ENCODE data around the gene LMF1.
"Not testable (repeated sequence)": the region's sequence is repeated elsewhere in the genome, so short reads cannot be mapped to it uniquely, and the experiment has no call there.

The LMF1 gene

GRCh38 chr16:839643-840408 lies 131.0 kb downstream of the LMF1 start:
- DNase-seq: no peak

- no peak for DNase-seq
Measured at GRCh38 chr16:838741-839140, 132.0 kb downstream of the LMF1 start.

- DNase-seq: not testable (repeated sequence)
Measured at GRCh38 chr16:836822-837221, 134.0 kb downstream of the LMF1 start.

DNA sequence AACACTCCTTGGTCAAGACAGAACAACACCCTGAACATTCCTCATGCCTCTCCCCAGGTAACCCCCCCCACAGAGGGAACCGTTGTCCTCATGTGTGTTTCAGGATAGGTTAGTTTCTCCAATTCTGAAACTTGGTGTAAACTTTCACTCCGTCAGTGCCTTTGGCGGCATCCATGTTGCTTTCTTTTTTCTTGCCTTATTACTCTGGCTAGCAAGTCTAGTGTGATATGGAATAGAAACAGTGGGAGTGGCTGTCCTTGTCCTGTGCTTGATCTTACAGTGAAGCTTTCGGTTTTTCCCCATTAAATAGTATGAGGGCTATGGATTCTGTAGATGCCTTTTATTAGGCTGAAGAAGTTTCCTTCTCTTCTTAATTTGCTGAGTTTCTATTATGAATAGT lies 134.6 kb downstream of the LMF1 start:
- DNase-seq: no peak

- no peak for DNase-seq
Measured at GRCh38 chr16:835373-835772, 135.4 kb downstream of the LMF1 start.

DNA sequence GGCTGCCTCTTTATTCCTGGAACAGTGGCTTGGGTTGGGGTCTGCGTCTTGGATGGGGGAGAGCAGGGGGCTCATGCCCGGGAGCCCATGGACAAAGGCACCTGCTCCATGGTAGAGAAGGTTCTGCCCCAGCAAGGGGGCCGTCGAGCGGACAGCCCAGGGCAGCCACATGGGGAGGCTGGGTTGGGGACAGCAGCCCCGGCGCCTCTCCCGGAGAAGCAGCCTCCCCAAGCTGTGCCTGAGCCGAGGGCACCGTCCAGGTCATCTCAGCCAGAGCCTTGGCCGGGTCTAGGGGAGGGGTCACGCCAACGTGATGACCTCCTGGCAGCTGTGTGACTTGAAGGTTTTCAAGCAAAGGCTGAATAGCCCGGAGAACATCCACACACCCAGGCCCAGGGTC lies 137.4 kb downstream of the LMF1 start:
- no peak for DNase-seq

DNA sequence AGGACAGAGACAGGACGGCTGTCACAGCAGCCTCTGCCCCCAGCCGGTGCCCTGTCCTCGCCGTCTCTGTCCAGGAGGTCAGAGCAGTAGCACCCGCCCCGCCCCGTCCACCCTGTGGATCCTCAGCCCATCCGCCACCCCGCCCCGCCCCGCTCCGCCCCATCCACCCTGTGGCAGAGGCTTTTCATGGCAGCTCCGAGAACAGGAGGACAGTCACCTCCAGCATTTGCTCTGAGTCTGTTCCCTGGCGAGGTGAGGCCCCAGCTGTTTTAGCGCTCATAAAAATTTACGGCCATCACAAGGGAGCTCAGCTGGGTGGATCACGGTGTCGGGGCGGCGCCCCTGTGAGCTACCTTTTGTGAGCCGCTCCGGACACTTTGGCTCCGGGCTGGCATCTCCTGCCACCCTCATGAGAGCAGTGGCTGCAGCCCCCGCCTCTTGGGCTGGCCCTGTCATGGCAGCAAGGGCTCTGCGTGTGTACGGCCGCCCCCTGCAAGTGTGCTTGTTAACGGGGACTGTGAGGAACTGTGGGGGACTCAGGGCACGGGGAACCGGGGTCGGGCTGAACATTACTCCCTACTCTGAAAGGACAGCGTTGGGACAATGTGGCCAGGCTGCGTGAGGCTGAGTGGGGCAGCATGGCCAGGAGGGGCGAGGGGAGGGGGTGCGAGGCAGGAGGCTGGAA lies 138.0 kb downstream of the LMF1 start:
- no peak for DNase-seq

- DNase-seq: no peak
Measured at GRCh38 chr16:831571-832413, 139.0 kb downstream of the LMF1 start.

DNA sequence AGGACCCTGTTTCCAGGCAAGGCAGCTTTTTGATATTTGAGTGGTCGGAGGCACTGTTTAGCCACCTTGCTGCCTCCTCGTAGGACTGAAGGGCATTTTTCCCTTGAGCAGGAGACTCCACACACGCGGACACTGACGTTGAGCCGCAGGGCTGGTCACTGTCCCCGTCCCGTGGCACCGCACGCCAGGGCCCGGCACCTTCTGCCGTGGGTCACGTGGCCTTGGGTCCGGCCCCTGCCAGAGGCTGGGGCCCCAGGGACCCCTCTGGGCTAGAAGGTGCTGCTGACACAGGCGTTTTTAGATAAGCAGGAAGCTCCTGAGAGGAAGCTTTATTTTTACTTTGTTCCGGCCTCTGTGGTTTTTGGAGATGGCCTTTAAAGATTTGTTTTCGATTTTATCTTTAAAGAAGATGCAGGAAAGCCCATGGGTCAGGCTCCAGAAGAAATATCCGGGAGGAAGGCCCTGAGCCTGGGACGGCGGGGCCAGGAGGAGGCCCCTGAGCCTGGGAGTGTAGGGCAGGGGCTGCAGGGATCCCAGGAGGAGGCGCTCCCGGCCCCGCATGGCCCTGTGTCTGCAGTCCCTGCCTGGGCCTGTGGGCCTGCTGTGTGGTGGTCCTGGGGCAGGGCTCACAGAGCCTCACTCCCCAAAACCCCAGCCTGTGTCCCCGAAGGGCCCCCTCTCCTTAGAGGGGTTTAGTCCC lies 139.8 kb downstream of the LMF1 start:
- DNase-seq: no peak

DNA sequence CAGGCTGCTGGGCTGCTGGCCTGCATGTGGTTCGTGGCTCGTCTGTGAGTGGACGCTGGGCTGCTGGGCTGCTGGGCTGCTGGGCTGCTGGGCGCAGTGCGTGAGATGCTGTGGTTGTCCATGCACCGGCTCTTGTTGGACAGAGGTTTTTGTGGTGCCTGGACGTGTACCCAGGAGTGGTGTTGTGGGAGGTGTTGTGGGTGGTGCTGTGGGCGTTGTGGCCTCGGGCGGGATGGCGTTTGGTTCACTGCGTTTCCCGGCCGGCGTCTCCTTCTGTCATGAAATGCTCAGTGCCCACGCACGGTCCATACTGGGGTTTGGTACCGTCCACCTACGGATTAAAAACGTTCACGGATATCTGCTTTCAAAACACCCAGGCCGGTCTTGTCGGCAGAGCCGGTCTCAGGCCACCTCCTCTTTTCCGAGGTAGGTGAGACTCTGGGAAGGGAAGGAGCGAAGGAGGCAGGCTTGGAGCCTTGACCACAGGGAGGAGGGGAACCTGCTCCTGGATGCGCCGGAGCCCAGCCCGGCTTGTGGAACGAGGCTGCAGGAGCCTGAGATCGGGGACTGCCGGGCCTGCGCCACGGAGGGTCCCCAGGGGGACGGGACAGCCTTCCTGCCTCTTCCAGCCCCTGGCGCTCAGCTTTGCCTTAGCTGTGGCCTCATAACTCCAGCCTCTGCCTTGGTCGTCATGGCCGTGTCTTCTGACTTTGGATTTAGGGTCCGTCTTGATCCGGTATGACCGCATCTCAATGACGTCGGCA lies 140.5 kb downstream of the LMF1 start:
- DNase-seq: no peak

GRCh38 chr16:828891-829290 lies 141.9 kb downstream of the LMF1 start:
- DNase-seq: no peak

DNA sequence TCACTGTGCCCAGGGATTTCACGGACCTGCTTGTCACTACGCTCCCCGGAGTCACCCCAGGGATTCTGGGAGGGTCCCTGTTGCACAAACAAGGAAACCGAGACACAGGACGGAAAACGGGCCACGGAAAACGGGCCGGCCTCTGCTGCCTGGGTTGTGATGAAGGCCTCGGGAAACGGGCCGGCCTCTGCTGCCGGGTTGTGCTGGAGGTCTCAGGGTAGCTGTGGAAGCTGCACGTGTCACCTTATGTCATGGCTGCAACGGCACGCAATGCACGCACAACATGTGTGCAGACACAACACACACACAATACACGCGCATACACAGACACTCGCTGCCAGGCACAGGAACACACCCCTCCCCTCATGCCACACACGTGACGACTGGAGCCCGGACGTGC lies 143.3 kb downstream of the LMF1 start:
- no peak for DNase-seq

- DNase-seq: no peak
Measured at GRCh38 chr16:825341-826061, 145.3 kb downstream of the LMF1 start.

GRCh38 chr16:824601-825000 lies 146.2 kb downstream of the LMF1 start:
- no peak for DNase-seq

DNA sequence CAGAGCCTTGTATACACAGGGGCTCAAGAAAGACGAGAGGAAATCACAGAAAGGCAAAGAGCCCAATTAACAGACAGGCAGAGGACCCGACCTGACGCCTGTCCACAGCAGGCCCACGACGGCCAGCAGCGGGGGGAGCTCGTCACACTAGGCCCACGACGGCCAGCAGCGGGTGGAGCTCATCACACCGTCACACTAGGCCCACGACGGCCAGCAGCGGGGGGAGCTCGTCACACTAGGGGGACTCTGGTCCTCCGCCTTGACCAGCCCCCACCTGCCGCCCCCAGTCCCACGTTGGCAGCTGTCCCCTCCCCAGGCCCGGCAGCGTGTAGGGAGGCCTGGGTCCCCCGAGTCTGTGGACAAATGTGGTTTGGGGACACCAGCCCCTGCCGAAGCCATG lies 146.6 kb downstream of the LMF1 start:
- no peak for DNase-seq

GRCh38 chr16:822909-823297 lies 147.9 kb downstream of the LMF1 start:
- no peak for DNase-seq

- DNase-seq: no peak
Measured at GRCh38 chr16:822174-822908, 148.4 kb downstream of the LMF1 start.

- no peak for DNase-seq
Measured at GRCh38 chr16:821751-822150, 149.0 kb downstream of the LMF1 start.

- no peak for DNase-seq
Measured at GRCh38 chr16:820748-821147, 150.0 kb downstream of the LMF1 start.

DNA sequence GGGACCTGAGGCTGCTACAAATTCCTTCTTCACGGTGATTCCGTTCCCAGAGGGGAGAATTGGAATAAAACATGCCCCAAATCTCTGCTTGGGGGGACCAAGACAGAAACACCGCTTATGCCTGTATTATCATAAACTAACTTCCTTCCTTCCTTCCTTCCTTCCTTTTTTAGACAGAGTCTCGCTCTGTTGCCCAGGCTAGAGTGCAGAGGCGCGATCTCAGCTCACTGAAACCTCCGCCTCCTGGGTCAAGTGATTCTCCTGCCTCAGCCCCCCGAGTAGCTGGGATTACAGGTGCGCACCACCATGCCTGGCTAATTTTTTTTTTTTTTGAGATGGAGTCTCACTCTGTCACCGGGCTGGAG lies 150.8 kb downstream of the LMF1 start:
- not testable (repeated sequence) for DNase-seq

Data from fibroblast of skin of right biceps (primary cell).